T-cell (primary cell): ENCODE results near the gene CWC27. TPM values are rescaled to one million over a fixed set of nuclear protein-coding genes. Genes with fewer than 3 reads are reported as not detected.
A peak's percentile ranks its signal among the peaks of the same experiment; 100 is the strongest.

Experiments used
- ATAC-seq, 4 experiments: fragments of 200-7000 bp in 3 of 4; fragments of 150-1000 bp in 1 of 4; cut with Tn5 transposase; replicated peaks in 1 of 4; 1 replicate in 3 of 4; 2 replicates in 1 of 4; pipeline ENCODE4 v1.10.0; 2021; ENCODE audit warnings: moderate library complexity in 3 of 4, mild to moderate bottlenecking in 2 of 4, moderate number of reproducible peaks in 1 of 4
- CTCF ChIA-PET, 2 donors: fragments of 300-600 bp; sonication (Branson Sonifier 250); formaldehyde crosslinking; loops; one replicate each; lab custom pipeline; 2022; ENCODE audit warnings: antibody characterized with exemption in 2 of 2; lab: Charles Lee
- POLR2A ChIA-PET, 2 donors: fragments of 300-600 bp; sonication (Branson Sonifier 250); formaldehyde crosslinking; loops; one replicate each; lab custom pipeline; 2022; ENCODE audit warnings: antibody characterized with exemption in 2 of 2; lab: Charles Lee
- DNase-seq, 35 experiments: peaks; one replicate each; pipeline versions ENCODE4 v3.0.0 to v3.0.0-alpha.2; 2013 to 2023
- H3K27ac ChIP-seq: one replicate; pipeline ENCODE4 v1.5.1; 2013; ENCODE audit warnings: low read length
- H3K27me3 ChIP-seq, 2 experiments: replicated peaks in 1 of 2; 1 replicate in 1 of 2; 2 replicates in 1 of 2; pipeline versions ENCODE4 v1.6.1 to v1.7.0; 2013; ENCODE audit warnings: low read length in 1 of 2, mixed read lengths in 1 of 2; ENCODE audit not compliant: control insufficient read depth in 2 of 2, insufficient read depth in 2 of 2; ENCODE audit errors: extremely low read depth in 1 of 2
- H3K36me3 ChIP-seq, 2 donors: 1 replicate in 1 of 2; 2 replicates in 1 of 2; pipeline versions ENCODE4 v1.6.1 to v1.7.0; 2013; ENCODE audit warnings: low read length in 1 of 2; ENCODE audit not compliant: control insufficient read depth in 2 of 2, insufficient read depth in 1 of 2; ENCODE audit errors: extremely low read depth in 1 of 2
- H3K4me1 ChIP-seq, 2 experiments: 1 replicate in 1 of 2; 2 replicates in 1 of 2; pipeline versions ENCODE4 v1.6.1 to v1.7.0; 2013; ENCODE audit warnings: low read length in 2 of 2, mixed read lengths in 1 of 2; ENCODE audit not compliant: insufficient read depth in 2 of 2, control insufficient read depth in 1 of 2; ENCODE audit errors: extremely low read depth in 1 of 2
- H3K4me3 ChIP-seq, 2 donors: 1 replicate in 1 of 2; 2 replicates in 1 of 2; pipeline versions ENCODE4 v1.5.1 to v1.7.0; 2013; ENCODE audit warnings: mild to moderate bottlenecking in 2 of 2, low read length in 1 of 2, moderate library complexity in 1 of 2; ENCODE audit not compliant: control insufficient read depth in 1 of 2; ENCODE audit errors: extremely low read depth in 1 of 2
- H3K9me3 ChIP-seq: 2 replicates; pipeline ENCODE4 v1.7.0; 2013
- H3K27ac Mint-ChIP-seq, 2 donors: one replicate each; pipeline ENCODE4 v1.8.0; 2020 to 2021; ENCODE audit warnings: mild to moderate bottlenecking in 2 of 2, mixed read lengths in 2 of 2
- H3K27me3 Mint-ChIP-seq, 2 donors: one replicate each; pipeline ENCODE4 v1.8.0; 2021 to 2022; ENCODE audit warnings: mixed read lengths in 2 of 2
- H3K36me3 Mint-ChIP-seq: one replicate; pipeline ENCODE4 v1.8.0; 2021; ENCODE audit warnings: mixed read lengths
- H3K4me1 Mint-ChIP-seq, 3 donors: one replicate each; pipeline ENCODE4 v1.8.0; 2020 to 2022; ENCODE audit warnings: mixed read lengths in 3 of 3, mild to moderate bottlenecking in 1 of 3
- H3K4me3 Mint-ChIP-seq, 3 donors: one replicate each; pipeline ENCODE4 v1.8.0; 2020 to 2022; ENCODE audit warnings: mild to moderate bottlenecking in 3 of 3, mixed read lengths in 3 of 3, moderate library complexity in 3 of 3
- H3K9me3 Mint-ChIP-seq, 3 donors: one replicate each; pipeline ENCODE4 v1.8.0; 2020 to 2022; ENCODE audit warnings: mixed read lengths in 3 of 3
- WGBS: methylation state at CpG from one replicate; pipeline ENCODE4 v1.1.5; 2013; ENCODE audit warnings: missing lambda C conversion rate; ENCODE audit not compliant: insufficient coverage; 5-methylcytosine and 5-hydroxymethylcytosine counted together
- total RNA-seq, 35 experiments: library from RNA in 6 of 35; stranded (reverse) in 6 of 35; fragments of 120-200 nt in 1 of 35; gene quantifications; one replicate each; pipeline versions ENCODE4 v1.2.1 to v1.2.4 and lab custom pipeline; 2013 to 2026

The CWC27 gene
- total RNA-seq, 5 donors from 2014 or later (not counting 1 experiment from before 2014, with no cell fraction given) = 15.5 to 32.3 (median 18.8) TPM

- H3K4me3 ChIP-seq = no peak overlapping the region
- peaks cover 55 to 63% (median 61%) of the 10 kb centered on the region in 3 donors for H3K4me1 Mint-ChIP-seq
- POLR2A ChIA-PET = no interaction called here
- H3K4me1 ChIP-seq = peaks cover 24 to 31% of the 10 kb centered on the region in 2 experiments
- peak overlapping the region in 2 of 3 donors; percentile 7 to 98 for H3K4me3 Mint-ChIP-seq
- no peaks in the 10 kb centered on the region for H3K9me3 Mint-ChIP-seq
- ATAC-seq = no peak
- CTCF ChIA-PET = interaction anchor here in 1 of 2 donors (1.4 kb wide), 1 partner anchor 10 kb away, joined by 3 read pairs; no protein-coding TSS in a partner anchor
- peaks cover 10% of the 10 kb centered on the region for H3K36me3 Mint-ChIP-seq
- peak overlapping the region in 1 of 2 donors; percentile 24 for H3K27ac Mint-ChIP-seq
- H3K36me3 ChIP-seq = peaks cover 4 to 10% of the 10 kb centered on the region in 2 donors
- no peaks in the 10 kb centered on the region for H3K27me3 ChIP-seq
- no peaks in the 10 kb centered on the region for H3K9me3 ChIP-seq
- WGBS = no CpG with 5 or more reads among the region's 2 CpGs
- DNase-seq = no peak
- no peaks in the 10 kb centered on the region for H3K27me3 Mint-ChIP-seq
- H3K27ac ChIP-seq = no peak overlapping the region
Measured at GRCh38 chr5:64765804-64766504, 2.8 kb upstream of the CWC27 start.

- Mint-ChIP-seq H3K4me3 (peak overlapping the region; percentile 46 to 100 (median 98)), H3K9me3 (no peaks in the 10 kb centered on the region), H3K36me3 (peaks cover 10% of the 10 kb centered on the region), H3K27ac (peak overlapping the region in 1 of 2 donors; percentile 15), H3K27me3 (no peaks in the 10 kb centered on the region), H3K4me1 (peaks cover 61 to 66% (median 62%) of the 10 kb centered on the region in 3 donors)
- H3K36me3 ChIP-seq = peaks cover 0 to 5% of the 10 kb centered on the region in 2 donors
- ChIA-PET CTCF (interaction anchor here (1.4 to 2.8 kb wide), 2 partner anchors 9 to 17 kb away, joined by 3 to 10 read pairs; no protein-coding TSS in a partner anchor), POLR2A (interaction anchor here in 1 of 2 donors (1.1 kb wide), 1 partner anchor 805 kb away, joined by 5 read pairs; no protein-coding TSS in a partner anchor)
- peaks cover 24 to 31% of the 10 kb centered on the region in 2 experiments for H3K4me1 ChIP-seq
- ATAC-seq = no peak
- no peak overlapping the region for H3K4me3 ChIP-seq
- H3K27ac ChIP-seq = no peak overlapping the region
- no peak for DNase-seq
- H3K9me3 ChIP-seq = no peaks in the 10 kb centered on the region
- no peaks in the 10 kb centered on the region for H3K27me3 ChIP-seq
- 93% methylated on average over 2 of the region's 2 CpGs for WGBS
Measured at GRCh38 chr5:64766941-64767340, 1.8 kb upstream of the CWC27 start.

- peaks cover 0 to 5% of the 10 kb centered on the region in 2 donors for H3K36me3 ChIP-seq
- H3K9me3 Mint-ChIP-seq = no peaks in the 10 kb centered on the region
- H3K27me3 Mint-ChIP-seq = no peaks in the 10 kb centered on the region
- ChIA-PET CTCF (interaction anchor here (0.9 to 2.9 kb wide), 5 partner anchors 16 to 715 kb away, joined by 3 to 13 read pairs (median 8); no protein-coding TSS in a partner anchor), POLR2A (interaction anchor here in 1 of 2 donors (0.9 to 1.1 kb wide), 2 partner anchors 10 to 804 kb away, joined by 5 to 15 read pairs; no protein-coding TSS in a partner anchor)
- H3K27ac Mint-ChIP-seq = peak overlapping the region; percentile 96 to 99
- H3K4me3 ChIP-seq = peak overlapping the region; percentile 96 to 100
- ATAC-seq (peak; percentile 4 to 11 (median 8)), DNase-seq (peak in 11 of 35 experiments; percentile 1 to 33 (median 5))
- H3K4me1 Mint-ChIP-seq = peaks cover 61 to 67% (median 63%) of the 10 kb centered on the region in 3 donors
- peak overlapping the region; percentile 84 for H3K27ac ChIP-seq
- no peaks in the 10 kb centered on the region for H3K9me3 ChIP-seq
- peak overlapping the region; percentile 98 to 100 (median 99) for H3K4me3 Mint-ChIP-seq
- H3K27me3 ChIP-seq = no peaks in the 10 kb centered on the region
- peaks cover 24 to 31% of the 10 kb centered on the region in 2 experiments for H3K4me1 ChIP-seq
- H3K36me3 Mint-ChIP-seq = peaks cover 10% of the 10 kb centered on the region
- 4% methylated on average over 5 of the region's 10 CpGs for WGBS
Measured at GRCh38 chr5:64767959-64768357, 772 bp upstream of the CWC27 start.

GRCh38 chr5:64769855-64770254, 1.1 kb downstream of the CWC27 start:
- Histone ChIP-seq H3K27ac (no peak overlapping the region), H3K4me3 (peak overlapping the region in 1 of 2 donors; percentile 96), H3K4me1 (peaks cover 24 to 31% of the 10 kb centered on the region in 2 experiments), H3K27me3 (no peaks in the 10 kb centered on the region), H3K9me3 (no peaks in the 10 kb centered on the region), H3K36me3 (no peaks in the 10 kb centered on the region)
- ChIA-PET POLR2A (interaction anchor here (0.6 kb wide), 2 partner anchors 199 to 790 kb away, joined by 3 to 4 read pairs; no protein-coding TSS in a partner anchor), CTCF (interaction anchor here in 1 of 2 donors (1.3 to 2.9 kb wide), 3 partner anchors 14 to 713 kb away, joined by 5 to 13 read pairs (median 8); no protein-coding TSS in a partner anchor)
- peak overlapping the region in 1 of 2 donors; percentile 76 for H3K27ac Mint-ChIP-seq
- no peaks in the 10 kb centered on the region for H3K9me3 Mint-ChIP-seq
- H3K27me3 Mint-ChIP-seq = no peaks in the 10 kb centered on the region
- ATAC-seq (no peak), DNase-seq (no peak)
- peak overlapping the region; percentile 98 to 100 (median 99) for H3K4me3 Mint-ChIP-seq
- H3K36me3 Mint-ChIP-seq = peaks cover 7% of the 10 kb centered on the region
- peaks cover 56 to 70% (median 65%) of the 10 kb centered on the region in 3 donors for H3K4me1 Mint-ChIP-seq

- no peak overlapping the region for H3K4me3 Mint-ChIP-seq
- no peaks in the 10 kb centered on the region for H3K9me3 ChIP-seq
- no peak for ATAC-seq
- H3K27me3 ChIP-seq = no peaks in the 10 kb centered on the region
- no peak overlapping the region for H3K4me3 ChIP-seq
- POLR2A ChIA-PET = interaction anchor here in 1 of 2 donors (0.6 kb wide), 1 partner anchor 14 kb away, joined by 9 read pairs; no protein-coding TSS in a partner anchor
- peaks cover 19 to 24% of the 10 kb centered on the region in 2 experiments for H3K4me1 ChIP-seq
- H3K36me3 ChIP-seq = peaks cover 0 to 5% of the 10 kb centered on the region in 2 donors
- DNase-seq = no peak
- no peak overlapping the region for H3K27ac ChIP-seq
- H3K27ac Mint-ChIP-seq = no peak overlapping the region
- no peaks in the 10 kb centered on the region for H3K9me3 Mint-ChIP-seq
- peaks cover 17% of the 10 kb centered on the region for H3K36me3 Mint-ChIP-seq
- CTCF ChIA-PET = interaction anchor here in 1 of 2 donors (0.8 kb wide), 1 partner anchor 12 kb away, joined by 3 read pairs; no protein-coding TSS in a partner anchor
- peaks cover 49 to 54% (median 54%) of the 10 kb centered on the region in 3 donors for H3K4me1 Mint-ChIP-seq
- H3K27me3 Mint-ChIP-seq = no peaks in the 10 kb centered on the region
- 100% methylated on average over 1 of the region's 4 CpGs for WGBS
Measured at GRCh38 chr5:64771736-64772135, 3.0 kb downstream of the CWC27 start.

GRCh38 chr5:64773533-64773932, 4.8 kb downstream of the CWC27 start:
- Mint-ChIP-seq H3K4me3 (no peak overlapping the region), H3K27me3 (no peaks in the 10 kb centered on the region), H3K27ac (no peak overlapping the region), H3K36me3 (peaks cover 20% of the 10 kb centered on the region), H3K4me1 (peaks cover 42 to 48% (median 43%) of the 10 kb centered on the region in 3 donors), H3K9me3 (no peaks in the 10 kb centered on the region)
- H3K27me3 ChIP-seq = no peaks in the 10 kb centered on the region
- H3K4me3 ChIP-seq = no peak overlapping the region
- ATAC-seq (no peak), DNase-seq (no peak)
- POLR2A ChIA-PET = no interaction called here
- CTCF ChIA-PET = interaction anchor here (0.7 to 1.8 kb wide), 2 partner anchors 11 to 159 kb away, joined by 3 to 6 read pairs; no protein-coding TSS in a partner anchor
- no CpG with 5 or more reads among the region's 1 CpG for WGBS
- H3K27ac ChIP-seq = no peak overlapping the region
- H3K4me1 ChIP-seq = peaks cover 8 to 14% of the 10 kb centered on the region in 2 experiments
- H3K9me3 ChIP-seq = no peaks in the 10 kb centered on the region
- H3K36me3 ChIP-seq = peaks cover 0 to 5% of the 10 kb centered on the region in 2 donors
